ENCODE measurements around the gene BCL11B.

BCL11B gene

GRCh38 chr14:99267837-99268781, 3.9 kb downstream of the BCL11B start:
- DNase-seq (ENCODE audit: low spot score) = no peak

DNA sequence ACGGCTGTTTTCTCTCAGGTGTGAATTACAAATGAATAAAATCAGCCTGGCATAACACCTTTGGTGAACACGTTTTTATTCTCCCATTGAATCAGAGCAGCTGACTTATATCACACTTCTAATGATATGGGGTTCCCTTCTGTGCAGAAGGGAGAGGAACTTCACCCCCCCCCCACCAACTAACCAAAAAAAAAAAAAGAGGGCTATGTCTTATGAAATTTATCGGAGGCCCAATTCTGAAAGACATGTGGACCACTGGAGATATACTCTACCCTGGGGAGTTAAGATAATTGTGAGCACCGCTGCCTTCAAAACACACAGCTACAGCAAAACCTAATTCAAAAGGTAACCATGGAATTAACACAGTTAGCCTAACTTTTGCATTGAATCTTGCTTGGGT, 4.6 kb downstream of the BCL11B start:
- DNase-seq (ENCODE audit: low spot score) = no peak

DNA sequence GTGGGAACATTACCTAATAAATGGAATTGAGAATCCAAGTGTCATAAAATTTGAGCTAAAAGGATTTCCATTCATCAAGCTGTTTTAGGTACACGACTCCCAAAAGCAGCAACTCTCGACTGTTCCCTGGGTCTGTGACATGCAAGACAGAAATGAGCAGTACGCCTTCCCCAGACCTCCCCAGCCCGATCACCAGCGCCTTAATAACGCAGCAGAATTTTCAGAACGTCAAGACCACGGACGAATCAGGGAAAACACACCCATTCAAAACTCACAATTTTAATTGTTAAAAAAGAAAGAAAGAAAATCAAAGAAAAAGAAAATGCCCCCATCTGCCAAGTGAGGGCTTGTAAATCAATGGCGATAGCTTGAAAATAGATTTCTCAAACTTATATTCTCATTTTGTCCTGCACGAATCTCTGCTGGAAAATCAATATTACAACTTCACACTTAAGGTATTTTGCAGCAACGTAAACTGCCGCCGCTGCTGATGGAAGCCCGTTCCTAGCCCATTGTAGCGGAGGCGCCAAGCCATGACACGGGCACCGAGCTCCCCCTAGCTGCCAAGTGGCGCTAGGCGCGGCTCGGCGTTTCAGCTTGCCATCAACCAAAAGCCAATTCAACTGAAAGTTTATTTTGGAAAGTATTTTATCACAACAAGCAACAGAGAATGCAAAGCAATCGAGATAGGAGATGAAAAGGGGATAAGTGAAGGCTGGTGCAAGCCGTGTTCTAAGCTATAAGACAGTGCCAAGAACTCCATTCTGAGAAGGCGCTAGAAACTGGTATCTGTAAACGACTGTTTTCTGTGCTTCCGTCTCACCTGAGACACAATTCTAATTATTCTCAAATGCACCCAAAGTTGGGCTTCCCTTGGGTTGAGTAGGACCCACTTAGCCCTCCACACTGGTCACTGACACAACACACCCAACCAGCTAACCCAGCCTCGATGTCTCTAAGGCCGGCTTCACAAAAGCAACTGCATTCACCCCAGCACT, 5.5 kb downstream of the BCL11B start:
- DNase-seq (ENCODE audit: low spot score) = peak; percentile 60

DNA sequence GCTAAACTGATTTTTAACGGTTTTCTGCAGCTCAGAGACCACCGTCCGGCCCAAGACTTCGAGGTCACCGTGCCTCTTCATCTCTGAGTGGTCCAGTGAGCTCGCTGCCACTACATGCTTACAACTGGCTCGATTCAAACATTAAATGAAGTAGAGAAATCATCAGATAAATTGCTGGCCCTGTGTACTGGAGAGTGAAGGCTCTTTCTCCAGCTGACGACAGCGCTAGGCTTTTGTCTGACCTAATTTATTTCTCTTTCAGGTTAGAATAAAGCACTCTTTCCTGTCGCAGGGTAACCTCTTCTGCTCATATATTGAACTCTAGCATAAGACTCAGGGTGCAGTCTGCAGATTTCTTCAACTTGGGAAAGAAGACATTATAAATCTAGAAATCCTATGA, 6.4 kb downstream of the BCL11B start:
- DNase-seq (ENCODE audit: low spot score) = no peak

DNA sequence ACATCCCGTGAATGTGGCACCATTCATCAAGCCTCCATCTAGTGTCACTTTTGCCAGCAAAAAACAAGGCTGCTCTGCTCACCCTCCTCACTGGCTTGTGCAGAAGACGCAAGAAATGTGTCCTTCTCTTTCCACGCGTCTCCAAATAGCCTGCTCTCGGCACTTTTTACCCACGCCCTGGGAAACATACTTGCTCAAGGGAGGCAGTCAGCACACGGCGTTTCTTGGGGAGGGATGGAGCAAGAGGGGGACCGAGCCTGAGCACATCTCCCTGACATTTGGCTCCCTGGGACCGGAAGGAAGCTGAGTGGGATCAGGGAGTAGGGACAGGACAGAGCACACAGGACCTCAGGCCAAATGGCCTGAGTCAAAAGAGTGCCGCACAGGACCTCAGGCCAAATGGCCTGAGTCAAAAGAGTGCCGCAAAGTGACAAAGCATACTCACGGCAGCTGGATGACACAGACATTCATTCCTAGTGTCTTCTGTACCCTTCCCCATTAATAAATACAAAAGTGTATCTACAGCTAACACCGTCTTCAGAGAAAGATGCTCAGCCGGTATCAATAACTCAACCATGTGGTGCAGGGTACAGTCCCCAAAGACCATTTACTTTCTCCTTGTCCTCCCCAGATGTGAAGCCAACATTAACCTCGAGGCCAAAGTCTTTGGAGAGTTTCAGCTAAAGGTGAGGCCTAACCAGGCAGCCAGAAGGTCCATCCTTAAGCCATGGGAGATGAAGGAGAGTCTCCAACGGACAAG, 7.1 kb downstream of the BCL11B start:
- no peak for DNase-seq (ENCODE audit: low spot score)

DNA sequence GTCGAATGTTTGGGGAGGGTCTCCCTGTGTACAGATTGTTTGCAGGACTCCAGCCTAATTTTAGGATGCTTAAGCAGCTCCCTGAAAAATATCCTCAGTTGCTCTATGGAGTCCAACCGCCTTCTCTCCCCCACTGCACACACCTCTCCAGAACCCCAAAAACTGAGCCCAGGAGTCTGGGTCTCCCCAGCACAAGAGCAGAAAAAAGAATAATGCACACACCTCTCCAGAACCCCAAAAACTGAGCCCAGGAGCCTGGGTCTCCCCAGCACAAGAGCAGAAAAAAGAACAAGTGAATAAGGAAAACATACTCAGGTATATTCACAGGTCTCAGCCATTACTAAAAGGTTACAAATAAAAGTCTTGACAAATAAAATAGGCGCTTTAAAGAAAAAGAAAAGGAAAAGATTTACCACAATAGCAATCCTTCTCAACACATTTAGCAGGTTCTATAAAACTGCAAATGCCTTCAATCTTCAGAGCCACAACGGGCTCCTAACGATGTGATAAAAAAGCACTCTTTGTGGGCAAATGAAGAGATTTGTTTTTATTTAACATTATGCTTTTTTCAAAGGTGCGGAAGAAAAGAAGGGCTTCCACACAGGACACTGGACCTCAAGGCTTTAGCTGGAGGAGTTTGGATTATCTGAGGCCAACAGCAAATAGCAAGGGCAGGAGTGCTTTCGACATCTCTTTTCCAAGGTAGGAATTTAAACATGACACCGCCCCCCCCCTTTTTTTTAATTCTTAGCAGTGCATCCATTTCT, 8.2 kb downstream of the BCL11B start:
- no peak for DNase-seq (ENCODE audit: low spot score)

- no peak for DNase-seq (ENCODE audit: low spot score)
These were observed 9.0 kb downstream of the BCL11B start for GRCh38 chr14:99262977-99263448.

DNA sequence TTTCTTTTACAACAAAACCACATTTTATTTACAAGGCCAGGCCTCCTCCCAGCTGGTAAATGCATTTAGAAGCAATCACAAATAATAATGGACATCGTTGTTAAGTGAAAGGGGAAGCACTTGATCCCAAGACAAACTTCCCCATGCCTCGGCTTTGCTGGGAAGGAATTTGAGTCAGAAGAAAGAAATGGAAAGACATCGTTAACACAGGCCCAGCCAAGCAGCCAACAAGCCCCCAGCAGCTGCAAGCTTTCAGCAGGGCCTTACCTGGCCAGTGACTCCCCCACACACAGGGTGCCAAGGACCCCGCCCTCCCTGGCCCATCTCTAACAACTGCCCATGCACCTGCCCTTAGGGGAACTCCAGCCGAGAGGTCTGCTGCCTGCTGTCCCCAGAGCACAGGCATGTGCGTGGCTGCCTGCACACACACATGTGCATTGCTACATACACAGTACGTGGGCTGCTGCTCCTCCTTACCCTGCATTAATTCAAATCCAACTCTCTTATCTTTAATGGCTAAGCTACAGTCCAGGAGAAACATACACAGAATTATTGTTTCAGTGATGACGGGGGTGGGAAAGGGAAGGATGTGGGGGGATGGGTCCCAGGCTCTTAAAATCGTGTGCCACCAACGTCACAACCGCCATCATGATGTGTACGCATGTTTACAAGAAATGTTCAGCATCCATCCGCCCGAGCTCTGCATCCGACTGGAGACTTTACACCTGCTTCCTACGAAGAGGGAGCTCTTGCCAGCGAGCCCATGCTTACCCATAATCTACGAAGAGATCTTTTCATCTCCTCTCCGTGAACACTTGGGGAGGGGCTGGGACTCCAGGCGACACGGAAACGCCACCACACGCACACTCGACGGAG, 9.8 kb downstream of the BCL11B start:
- no peak for DNase-seq (ENCODE audit: low spot score)

GRCh38 chr14:99260587-99261551, 11.1 kb downstream of the BCL11B start:
- DNase-seq (ENCODE audit: low spot score) = no peak

DNA sequence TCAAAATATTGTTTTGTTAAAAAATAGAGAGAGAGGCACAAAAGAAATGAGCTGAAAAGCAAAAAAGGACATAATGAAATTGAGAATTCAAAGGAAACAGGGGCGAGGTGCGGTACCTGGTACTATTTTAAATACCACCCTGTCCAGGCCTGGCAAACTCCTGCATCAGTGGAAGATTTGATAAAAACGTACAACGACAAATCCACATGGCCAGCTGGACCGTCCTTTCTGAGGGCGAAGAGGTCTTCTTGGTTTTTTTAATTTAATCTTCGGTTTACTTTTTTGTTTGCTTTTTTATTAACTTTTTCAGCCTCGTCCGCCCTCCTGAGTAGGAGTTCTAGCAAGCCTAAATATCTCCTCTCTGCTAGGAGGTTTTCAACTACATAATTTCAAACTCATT, 11.9 kb downstream of the BCL11B start:
- DNase-seq (ENCODE audit: low spot score) = no peak

DNA sequence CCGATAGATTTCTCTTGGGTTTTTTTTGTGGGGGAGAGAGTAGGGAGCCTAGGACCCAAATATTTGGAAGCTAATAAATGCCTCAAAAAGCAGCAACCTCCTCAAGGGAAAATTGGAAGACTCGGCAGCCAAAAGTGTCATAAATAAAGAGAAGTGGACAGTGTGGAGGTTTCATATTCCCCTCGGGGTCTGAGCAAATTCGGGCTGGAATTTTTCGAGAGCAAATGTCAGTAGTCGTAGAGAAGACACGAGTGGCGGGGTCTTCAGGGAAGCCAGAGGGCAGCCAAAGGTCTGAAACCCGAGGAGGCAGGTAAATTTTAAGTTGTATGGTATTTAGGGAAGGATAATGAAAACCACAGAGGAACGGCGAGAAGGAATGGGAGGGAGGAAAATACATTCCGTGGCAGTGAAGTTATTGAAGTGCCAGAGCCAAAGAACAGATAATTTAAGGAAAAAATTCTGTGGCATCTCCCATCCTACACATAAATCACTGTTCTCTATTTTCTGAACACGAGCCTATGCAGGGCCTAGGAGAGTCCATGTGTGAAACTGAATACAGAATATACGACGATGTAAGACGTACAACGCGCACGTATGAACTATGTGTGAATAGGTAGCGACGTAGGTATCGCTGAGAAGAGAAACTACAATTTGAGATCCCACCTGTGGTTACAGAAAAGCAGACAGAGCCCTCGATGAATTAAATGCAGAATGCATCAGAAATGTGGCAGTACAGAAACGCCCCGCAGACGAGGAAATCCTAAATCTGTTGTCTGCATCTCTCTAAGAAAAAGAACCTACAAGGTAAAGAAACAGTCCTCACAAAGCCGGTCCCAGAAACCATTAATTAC, 12.9 kb downstream of the BCL11B start:
- DNase-seq (ENCODE audit: low spot score) = no peak

GRCh38 chr14:99258341-99258861, 13.6 kb downstream of the BCL11B start:
- DNase-seq (ENCODE audit: low spot score) = no peak

DNA sequence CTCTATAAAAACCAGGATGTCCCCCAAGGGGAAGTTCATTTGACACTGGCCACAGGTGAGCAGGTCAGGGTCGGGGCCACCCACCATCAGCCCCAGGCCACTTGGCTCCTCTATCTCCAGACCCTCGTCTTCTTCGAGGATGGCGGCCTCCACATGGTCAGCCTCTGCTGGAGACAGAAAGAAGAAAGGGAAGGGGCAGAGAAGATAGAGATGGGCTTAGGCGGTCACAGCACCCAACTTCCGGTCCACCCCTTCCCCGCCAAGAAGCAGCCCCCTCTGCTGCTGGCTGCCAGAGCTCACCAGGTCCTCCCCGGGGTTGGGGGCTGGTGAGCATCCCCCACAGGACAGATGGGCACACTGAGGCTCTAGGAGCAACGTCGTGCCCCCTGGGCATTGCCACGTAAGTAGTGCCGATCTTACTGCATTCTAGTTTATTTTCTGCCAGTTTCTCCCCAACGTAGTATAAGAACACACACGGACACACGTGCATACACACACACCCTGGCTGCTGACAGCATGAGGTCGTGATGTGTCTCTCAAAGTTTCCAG, 14.2 kb downstream of the BCL11B start:
- no peak for DNase-seq (ENCODE audit: low spot score)

DNA sequence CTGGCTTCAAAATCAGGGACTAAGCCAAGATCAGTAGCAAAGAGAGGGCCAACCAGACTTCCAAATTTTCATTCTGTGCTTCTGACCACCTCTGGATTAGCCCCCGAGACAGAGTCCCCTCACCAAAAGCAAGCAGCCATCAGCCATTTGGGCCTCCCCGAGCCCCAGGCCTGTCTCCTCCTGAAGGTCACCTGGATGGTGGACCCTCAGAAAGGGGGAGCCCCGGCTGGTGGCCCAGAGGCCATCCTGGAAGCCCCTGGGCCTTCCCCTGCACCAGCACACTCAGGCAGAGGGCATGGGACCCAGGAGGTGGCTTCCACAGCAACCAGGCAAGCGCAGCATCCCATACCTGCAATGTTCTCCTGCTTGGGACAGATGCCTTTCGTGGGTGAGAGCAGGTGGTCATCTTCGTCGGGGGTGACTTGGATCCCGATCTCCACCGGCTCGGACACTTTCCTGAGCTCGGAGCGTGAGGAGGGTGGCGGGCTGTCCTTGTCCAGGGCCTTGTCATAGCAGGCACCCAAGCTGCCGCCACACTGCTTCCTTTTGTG, 14.8 kb downstream of the BCL11B start:
- no peak for DNase-seq (ENCODE audit: low spot score)

DNA sequence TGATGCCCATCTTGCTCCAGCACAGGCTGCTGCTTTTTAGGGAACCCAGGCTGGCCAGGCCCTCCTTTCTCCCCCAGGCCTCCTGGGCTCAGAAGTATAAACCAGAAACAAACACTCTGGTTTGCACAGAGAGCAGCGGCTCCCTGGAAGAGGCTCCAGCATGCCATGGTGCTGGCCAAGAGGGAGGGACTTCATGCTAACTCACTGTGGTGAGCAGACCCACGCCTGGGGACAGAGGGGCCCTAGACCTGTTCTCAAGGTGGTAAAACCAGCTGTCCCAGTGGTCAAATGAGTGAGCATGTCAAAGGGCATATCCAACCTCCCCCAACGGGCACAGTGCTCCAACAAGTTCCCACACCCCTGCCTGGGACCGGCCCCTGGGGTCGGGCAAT, 15.5 kb downstream of the BCL11B start:
- no peak for DNase-seq (ENCODE audit: low spot score)

DNA sequence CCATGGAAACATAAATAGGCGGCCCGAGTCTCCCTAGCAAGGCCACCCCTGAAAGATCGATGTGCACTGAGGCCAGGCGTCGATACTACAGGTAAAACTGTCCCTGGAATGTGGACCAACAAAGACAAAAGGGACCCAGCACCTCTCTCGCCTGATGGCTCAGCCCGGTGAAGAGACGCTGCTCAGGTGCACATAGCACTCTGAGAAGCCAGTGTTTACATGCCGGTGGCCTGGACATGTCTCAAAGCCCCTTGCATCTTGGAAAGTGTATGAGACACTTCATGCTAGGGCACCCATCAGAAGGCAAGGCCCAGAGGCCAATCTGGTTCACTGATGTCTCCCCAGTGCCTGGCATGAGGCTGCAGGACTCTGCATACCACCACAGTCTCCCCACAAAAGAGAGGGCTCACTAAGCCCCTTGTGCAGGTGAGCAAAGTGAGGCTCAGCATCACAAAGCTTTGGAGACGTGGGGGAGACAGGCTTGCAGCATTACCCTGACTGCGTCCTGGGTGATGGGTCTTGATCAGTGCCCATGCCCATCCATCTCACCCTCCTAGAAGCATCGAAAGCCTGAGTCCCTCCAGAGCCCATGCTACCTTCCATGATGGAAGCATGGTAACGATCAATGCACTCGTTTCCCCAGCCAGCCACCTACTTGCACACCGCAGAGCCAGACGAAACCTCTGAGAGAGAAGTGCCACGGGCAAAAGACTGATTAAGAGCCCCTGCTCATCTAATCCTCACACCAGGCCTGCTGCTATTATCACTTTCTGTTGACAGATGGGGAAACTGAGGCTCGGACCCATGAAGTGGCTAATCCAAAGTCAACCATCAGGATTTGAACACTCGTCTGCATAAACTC, 16.1 kb downstream of the BCL11B start:
- no peak for DNase-seq (ENCODE audit: low spot score)

All from globus pallidus (tissue), 1 donor.